Neural progenitor cell (in vitro differentiated cells): ENCODE results near the gene MRPL4. TPM values are rescaled to one million over a fixed set of nuclear protein-coding genes. Genes with fewer than 3 reads are reported as not detected.

ENCODE experiments used
- DNase-seq: peaks from one replicate; pipeline ENCODE4 v3.0.0-alpha.2; 2016; ENCODE audit warnings: low spot score
- H2AFZ ChIP-seq: fragments of 200-600 bp; sonication (generic); replicated peaks from 2 replicates; pipeline ENCODE4 v1.6.1; 2016; ENCODE audit warnings: antibody characterized with exemption
- H3F3A ChIP-seq: fragments of 200-600 bp; sonication (generic); 2 replicates; pipeline ENCODE4 v1.6.1; 2016; ENCODE audit warnings: antibody characterized with exemption, low read depth
- H3K27ac ChIP-seq: fragments of 200-600 bp; sonication (generic); 2 replicates; pipeline ENCODE4 v1.5.1; 2016; ENCODE audit warnings: mild to moderate bottlenecking
- H3K27me3 ChIP-seq: fragments of 200-600 bp; sonication (generic); 2 replicates; pipeline ENCODE4 v1.6.1; 2016; ENCODE audit warnings: mild to moderate bottlenecking, moderate library complexity
- H3K36me3 ChIP-seq: fragments of 200-600 bp; sonication (generic); 2 replicates; pipeline ENCODE4 v1.5.1; 2016
- H3K4me1 ChIP-seq: fragments of 200-600 bp; sonication (generic); 2 replicates; pipeline ENCODE4 v1.6.1; 2016; ENCODE audit warnings: mixed run types
- H3K4me2 ChIP-seq: fragments of 200-600 bp; sonication (generic); 2 replicates; pipeline ENCODE4 v1.6.1; 2016
- H3K4me3 ChIP-seq: fragments of 200-600 bp; sonication (generic); 2 replicates; pipeline ENCODE4 v1.5.1; 2016
- H3K79me2 ChIP-seq: fragments of 200-600 bp; sonication (generic); 2 replicates; pipeline ENCODE4 v1.6.1; 2016; ENCODE audit warnings: low read depth
- H3K9ac ChIP-seq: fragments of 200-600 bp; sonication (generic); 2 replicates; pipeline ENCODE4 v1.6.1; 2016
- H3K9me3 ChIP-seq: fragments of 200-600 bp; sonication (generic); 2 replicates; pipeline ENCODE4 v1.5.1; 2016; ENCODE audit warnings: low read depth
- H4K20me1 ChIP-seq: fragments of 200-600 bp; sonication (generic); 2 replicates; pipeline ENCODE4 v1.6.1; 2016; ENCODE audit warnings: low read depth
- H3K27ac Mint-ChIP-seq: 3 replicates; pipeline ENCODE4 v1.8.0; 2021; ENCODE audit warnings: mixed read lengths
- H3K27me3 Mint-ChIP-seq: 2 replicates; pipeline ENCODE4 v1.8.0; 2022; ENCODE audit warnings: low read depth, mild to moderate bottlenecking, inconsistent platforms, moderate library complexity, mixed read lengths; ENCODE audit not compliant: insufficient read depth
- H3K36me3 Mint-ChIP-seq: 3 replicates; pipeline ENCODE4 v1.8.0; 2021; ENCODE audit warnings: mixed read lengths
- H3K4me1 Mint-ChIP-seq: 3 replicates; pipeline ENCODE4 v1.8.0; 2021; ENCODE audit warnings: mixed read lengths
- H3K4me3 Mint-ChIP-seq: 3 replicates; pipeline ENCODE4 v1.8.0; 2021; ENCODE audit warnings: mild to moderate bottlenecking, moderate library complexity, mixed read lengths
- H3K9me3 Mint-ChIP-seq: 3 replicates; pipeline ENCODE4 v1.8.0; 2020; ENCODE audit warnings: mixed read lengths
- CTCF ChIP-seq: fragments of 200-600 bp; sonication (generic); IDR thresholded peaks from 2 replicates; pipeline ENCODE4 v1.5.1; 2017; ENCODE audit warnings: antibody characterized with exemption, mild to moderate bottlenecking
- EZH2 ChIP-seq: fragments of 200-600 bp; sonication (generic); IDR thresholded peaks from 2 replicates; pipeline ENCODE4 v1.6.1; 2017; ENCODE audit warnings: antibody characterized with exemption, mild to moderate bottlenecking, moderate library complexity
- EZH2phosphoT487 ChIP-seq: fragments of 200-600 bp; sonication (generic); IDR thresholded peaks from 2 replicates; pipeline ENCODE4 v1.6.1; 2017; ENCODE audit warnings: antibody characterized with exemption
- total RNA-seq: library from RNA; depleted of rRNA; stranded (reverse); fragments of >200 nt; gene quantifications from 2 replicates; pipeline ENCODE4 v1.2.3, GENCODE V29; 2015; ENCODE audit warnings: low replicate concordance

Gene MRPL4
- total RNA-seq, 1 donor from 2014 or later: 22.5 TPM

- H3K36me3 ChIP-seq: no peaks in the 10 kb centered on the region
- peak; percentile 73 for DNase-seq
- H4K20me1 ChIP-seq: peaks cover 52% of the 10 kb centered on the region
- H3K9ac ChIP-seq: no peak overlapping the region
- H3K4me1 ChIP-seq: peaks cover 14% of the 10 kb centered on the region
- peak overlapping the region; percentile 83 for H3K4me3 Mint-ChIP-seq
- no peak overlapping the region for H3K27ac ChIP-seq
- no peak overlapping the region for H2AFZ ChIP-seq
- H3K27ac Mint-ChIP-seq: no peak overlapping the region
- TF ChIP-seq CTCF (no peak), EZH2 (no peak), EZH2phosphoT487 (no peak)
- peak overlapping the region; percentile 75 for H3K4me2 ChIP-seq
- H3K79me2 ChIP-seq: no peaks in the 10 kb centered on the region
- H3K4me1 Mint-ChIP-seq: peaks cover 24% of the 10 kb centered on the region
- H3K9me3 ChIP-seq: no peaks in the 10 kb centered on the region
- H3K36me3 Mint-ChIP-seq: no peaks in the 10 kb centered on the region
- peak overlapping the region; percentile 39 for H3K4me3 ChIP-seq
- H3K9me3 Mint-ChIP-seq: peaks cover 3% of the 10 kb centered on the region
- peaks cover 84% of the 10 kb centered on the region for H3K27me3 Mint-ChIP-seq
- peaks cover 94% of the 10 kb centered on the region for H3K27me3 ChIP-seq
- peaks cover 68% of the 10 kb centered on the region for H3F3A ChIP-seq
Measured at GRCh38 chr19:10289167-10289835, 37.3 kb downstream of the MRPL4 start.

GRCh38 chr19:10289836-10290356, 37.9 kb downstream of the MRPL4 start, which contains the start of gene ICAM5:
Gene ICAM5 (plus strand): TSS chr19:10289952. CDS start chr19:10290044, 92 bp downstream.
- H2AFZ ChIP-seq: no peak within 1 kb of the TSS

GRCh38 chr19:10290357-10290875, 38.4 kb downstream of the MRPL4 start:
- no peaks in the 10 kb centered on the region for H3K36me3 Mint-ChIP-seq
- peak overlapping the region; percentile 39 for H3K4me3 ChIP-seq
- H3K79me2 ChIP-seq: no peaks in the 10 kb centered on the region
- H3K9me3 Mint-ChIP-seq: peaks cover 3% of the 10 kb centered on the region
- H3K27me3 ChIP-seq: peaks cover 100% of the 10 kb centered on the region
- H3K36me3 ChIP-seq: no peaks in the 10 kb centered on the region
- H3K27me3 Mint-ChIP-seq: peaks cover 90% of the 10 kb centered on the region
- H3K4me1 Mint-ChIP-seq: peaks cover 24% of the 10 kb centered on the region
- no peaks in the 10 kb centered on the region for H3K9me3 ChIP-seq
- peak overlapping the region; percentile 83 for H3K4me3 Mint-ChIP-seq
- no peak overlapping the region for H2AFZ ChIP-seq
- H3K27ac ChIP-seq: no peak overlapping the region
- DNase-seq: peak; percentile 40
- H3K4me1 ChIP-seq: peaks cover 14% of the 10 kb centered on the region
- peaks cover 63% of the 10 kb centered on the region for H4K20me1 ChIP-seq
- no peak overlapping the region for H3K27ac Mint-ChIP-seq
- peak overlapping the region; percentile 75 for H3K4me2 ChIP-seq
- peaks cover 73% of the 10 kb centered on the region for H3F3A ChIP-seq
- TF ChIP-seq EZH2phosphoT487 (peak; percentile 16), CTCF (no peak), EZH2 (peak; percentile 76)
- no peak overlapping the region for H3K9ac ChIP-seq

More at GRCh38 chr19:10289836-10290356, 37.9 kb downstream of the MRPL4 start, which contains the start of gene ICAM5:
- H3K27ac Mint-ChIP-seq: no peak within 1 kb of the TSS
- no peak within 1 kb of the TSS for H3K9ac ChIP-seq
- no peaks in the 10 kb centered on the region for H3K79me2 ChIP-seq
- no peak for DNase-seq
- no peaks in the 10 kb centered on the region for H3K9me3 ChIP-seq
- peaks cover 90% of the 10 kb centered on the region for H3K27me3 Mint-ChIP-seq
- peaks cover 14% of the 10 kb centered on the region for H3K4me1 ChIP-seq
- no peak for TF ChIP-seq CTCF
- no peak for TF ChIP-seq EZH2phosphoT487
- no peak for TF ChIP-seq EZH2
- no peak within 1 kb of the TSS for H3K27ac ChIP-seq
- peak within 1 kb of the TSS; percentile 39 for H3K4me3 ChIP-seq
- H3F3A ChIP-seq: peaks cover 69% of the 10 kb centered on the region
- H3K9me3 Mint-ChIP-seq: peaks cover 3% of the 10 kb centered on the region
- H3K27me3 ChIP-seq: peaks cover 100% of the 10 kb centered on the region
- peaks cover 58% of the 10 kb centered on the region for H4K20me1 ChIP-seq
- peak within 1 kb of the TSS; percentile 83 for H3K4me3 Mint-ChIP-seq
- peaks cover 24% of the 10 kb centered on the region for H3K4me1 Mint-ChIP-seq
- H3K36me3 ChIP-seq: no peaks in the 10 kb centered on the region
- no peaks in the 10 kb centered on the region for H3K36me3 Mint-ChIP-seq
- H3K4me2 ChIP-seq: peak within 1 kb of the TSS; percentile 75
